OCI-LY1 (cell line): ENCODE results near the gene CHRNB2.

Experiments used
- H2AFZ ChIP-seq: fragments of 200-600 bp; sonication (generic), shearing (Covaris generic); 2 replicates; pipeline ENCODE4 v1.6.0; 2014; ENCODE audit warnings: antibody characterized with exemption, mild to moderate bottlenecking, low read length
- H3F3A ChIP-seq: fragments of 200-600 bp; sonication (generic), shearing (Covaris generic); 2 replicates; pipeline ENCODE4 v1.6.0; 2014; ENCODE audit warnings: mild to moderate bottlenecking, antibody characterized with exemption, low read length, moderate library complexity; ENCODE audit not compliant: insufficient read depth
- H3K27ac ChIP-seq: fragments of 200-600 bp; sonication (generic); 2 replicates; pipeline ENCODE4 v1.5.1; 2014; ENCODE audit warnings: low read length, mixed run types, mild to moderate bottlenecking, low read depth; ENCODE audit not compliant: poor library complexity, severe bottlenecking
- H3K27me3 ChIP-seq: fragments of 200-600 bp; sonication (generic); 2 replicates; pipeline ENCODE4 v1.6.0; 2014; ENCODE audit warnings: antibody characterized with exemption, mild to moderate bottlenecking, low read length, moderate library complexity; ENCODE audit not compliant: insufficient read depth
- H3K36me3 ChIP-seq: fragments of 200-600 bp; sonication (generic); 2 replicates; pipeline ENCODE4 v1.6.1; 2014; ENCODE audit warnings: mild to moderate bottlenecking, antibody characterized with exemption, low read length, moderate library complexity, mixed read lengths; ENCODE audit not compliant: insufficient read depth
- H3K4me1 ChIP-seq: fragments of 200-600 bp; sonication (generic); 2 replicates; pipeline ENCODE4 v1.5.1; 2014; ENCODE audit warnings: mild to moderate bottlenecking, low read length, moderate library complexity; ENCODE audit not compliant: insufficient read depth, severe bottlenecking
- H3K4me2 ChIP-seq: fragments of 200-600 bp; sonication (generic), shearing (Covaris generic); 2 replicates; pipeline ENCODE4 v1.6.1; 2014; ENCODE audit warnings: low read length
- H3K4me3 ChIP-seq: fragments of 200-600 bp; sonication (generic); 2 replicates; pipeline ENCODE4 v1.5.1; 2014; ENCODE audit warnings: low read length, low read depth, mild to moderate bottlenecking, mixed read lengths; ENCODE audit not compliant: poor library complexity, severe bottlenecking
- H3K79me2 ChIP-seq: fragments of 200-600 bp; shearing (Covaris generic); 2 replicates; pipeline ENCODE4 v1.6.1; 2016; ENCODE audit warnings: mixed run types, low read length, mixed read lengths; ENCODE audit not compliant: insufficient read depth
- H3K9ac ChIP-seq: fragments of 200-600 bp; sonication (generic), shearing (Covaris generic); 2 replicates; pipeline ENCODE4 v1.6.1; 2014; ENCODE audit warnings: mild to moderate bottlenecking, low read length, mixed read lengths
- H3K9me2 ChIP-seq: fragments of 200-600 bp; sonication (generic), shearing (Covaris generic); 2 replicates; pipeline ENCODE4 v1.6.1; 2014; ENCODE audit warnings: low read depth, mild to moderate bottlenecking, low read length, mixed read lengths
- H3K9me3 ChIP-seq: fragments of 200-600 bp; shearing (Covaris generic); 2 replicates; pipeline ENCODE4 v1.6.1; 2014; ENCODE audit warnings: low read length, mixed read lengths
- H4K20me1 ChIP-seq: fragments of 200-600 bp; sonication (generic), shearing (Covaris generic); 2 replicates; pipeline ENCODE4 v1.6.0; 2016; ENCODE audit warnings: mild to moderate bottlenecking, low read length; ENCODE audit not compliant: insufficient read depth
- EZH2 ChIP-seq: fragments of 200-600 bp; sonication (generic), shearing (Covaris generic); IDR thresholded peaks from 2 replicates; pipeline ENCODE4 v1.8.0; 2017; ENCODE audit warnings: borderline replicate concordance, mixed run types, mild to moderate bottlenecking, antibody characterized with exemption, low read length, moderate library complexity, mixed read lengths
- TF ChIP-seq, protein P1 (sequence below): fragments of 200-600 bp; sonication (generic), shearing (Covaris generic); IDR thresholded peaks from 2 replicates; pipeline ENCODE4 v1.5.1; 2017; ENCODE audit warnings: mild to moderate bottlenecking, antibody characterized with exemption, low read length, moderate library complexity, mixed read lengths

Gene CHRNB2

DNA sequence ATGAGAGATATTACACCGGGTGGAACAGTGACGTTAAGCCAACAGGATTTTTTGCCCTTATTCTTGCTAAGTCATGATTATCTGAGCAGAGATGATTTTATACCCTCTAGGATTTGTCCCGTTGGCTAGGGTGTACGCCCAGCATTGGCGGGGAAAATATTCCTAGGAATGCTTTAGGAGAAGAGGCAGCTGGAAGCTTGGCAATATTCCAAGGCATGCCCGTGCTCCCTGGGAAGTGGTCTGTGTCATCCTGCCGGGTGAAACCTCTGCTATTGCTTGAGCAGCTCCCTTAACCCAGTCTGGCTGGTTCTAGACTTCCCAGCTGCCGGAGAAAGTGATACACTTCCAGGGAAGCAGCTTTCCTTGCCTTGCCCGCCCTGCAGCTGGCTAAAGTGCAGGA, 16.2 kb downstream of the CHRNB2 start:
- Histone ChIP-seq H4K20me1 (no peaks in the 10 kb centered on the region), H2AFZ (no peak overlapping the region), H3K9me3 (no peaks in the 10 kb centered on the region), H3K79me2 (no peaks in the 10 kb centered on the region), H3K4me3 (no peak overlapping the region), H3K9me2 (no peaks in the 10 kb centered on the region), H3K9ac (no peak overlapping the region), H3K4me1 (peaks cover 11% of the 10 kb centered on the region), H3F3A (0 out of 2 replicates have a peak, but pooled peaks cover 3% of the 10 kb centered on the region), H3K36me3 (peaks cover 98% of the 10 kb centered on the region), H3K27ac (no peak overlapping the region), H3K27me3 (no peaks in the 10 kb centered on the region), H3K4me2 (no peak overlapping the region)
- no peak for TF ChIP-seq EZH2
- TF ChIP-seq, protein P1, sequence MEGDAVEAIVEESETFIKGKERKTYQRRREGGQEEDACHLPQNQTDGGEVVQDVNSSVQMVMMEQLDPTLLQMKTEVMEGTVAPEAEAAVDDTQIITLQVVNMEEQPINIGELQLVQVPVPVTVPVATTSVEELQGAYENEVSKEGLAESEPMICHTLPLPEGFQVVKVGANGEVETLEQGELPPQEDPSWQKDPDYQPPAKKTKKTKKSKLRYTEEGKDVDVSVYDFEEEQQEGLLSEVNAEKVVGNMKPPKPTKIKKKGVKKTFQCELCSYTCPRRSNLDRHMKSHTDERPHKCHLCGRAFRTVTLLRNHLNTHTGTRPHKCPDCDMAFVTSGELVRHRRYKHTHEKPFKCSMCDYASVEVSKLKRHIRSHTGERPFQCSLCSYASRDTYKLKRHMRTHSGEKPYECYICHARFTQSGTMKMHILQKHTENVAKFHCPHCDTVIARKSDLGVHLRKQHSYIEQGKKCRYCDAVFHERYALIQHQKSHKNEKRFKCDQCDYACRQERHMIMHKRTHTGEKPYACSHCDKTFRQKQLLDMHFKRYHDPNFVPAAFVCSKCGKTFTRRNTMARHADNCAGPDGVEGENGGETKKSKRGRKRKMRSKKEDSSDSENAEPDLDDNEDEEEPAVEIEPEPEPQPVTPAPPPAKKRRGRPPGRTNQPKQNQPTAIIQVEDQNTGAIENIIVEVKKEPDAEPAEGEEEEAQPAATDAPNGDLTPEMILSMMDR, result no peak

DNA sequence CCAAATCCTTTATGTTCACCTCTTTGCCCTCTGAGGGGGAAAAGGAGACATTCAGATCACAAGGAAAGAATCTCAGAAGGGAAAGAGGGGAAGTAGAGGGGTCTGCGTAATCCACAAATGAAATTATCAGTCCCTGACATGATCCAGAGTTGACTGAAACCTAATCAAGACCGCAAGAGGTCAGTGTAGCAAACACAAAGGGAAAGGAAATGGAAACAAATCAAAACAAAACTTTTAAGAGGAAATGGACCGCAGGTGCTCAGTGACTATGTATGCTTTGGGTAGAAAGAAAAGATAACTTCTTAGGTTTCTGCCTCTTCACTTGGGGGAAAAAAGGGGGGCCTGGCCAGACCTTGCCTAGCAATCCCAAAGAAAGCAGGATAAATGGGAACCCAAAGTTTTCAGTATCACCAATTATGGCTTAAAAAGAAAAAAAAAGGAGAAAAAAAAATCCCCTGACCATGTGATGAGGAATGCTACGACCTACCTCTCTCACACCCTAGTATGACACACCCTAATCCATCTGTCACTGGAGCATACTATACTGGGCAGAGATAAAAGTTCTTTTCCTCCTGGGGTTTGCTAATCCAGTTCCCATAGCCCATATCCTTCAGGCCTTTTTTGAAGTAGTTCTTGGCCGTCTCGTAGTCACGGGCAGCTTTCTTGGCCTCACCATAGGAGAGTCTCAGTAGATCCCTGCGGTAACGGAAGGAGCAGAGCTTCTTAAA, 16.9 kb downstream of the CHRNB2 start:
- H4K20me1 ChIP-seq, result no peaks in the 10 kb centered on the region
- TF ChIP-seq, protein P1, result peak; percentile 39; the same call in 1 of the 2 replicates
- no peak for TF ChIP-seq EZH2
- no peaks in the 10 kb centered on the region for H3K27me3 ChIP-seq
- no peak overlapping the region for H3K4me3 ChIP-seq
- H3F3A ChIP-seq, result 0 out of 2 replicates have a peak, but pooled peaks cover 3% of the 10 kb centered on the region
- H3K4me1 ChIP-seq, result peaks cover 11% of the 10 kb centered on the region
- H3K79me2 ChIP-seq, result no peaks in the 10 kb centered on the region
- H3K36me3 ChIP-seq, result peaks cover 98% of the 10 kb centered on the region
- H3K9ac ChIP-seq, result no peak overlapping the region
- no peak overlapping the region for H2AFZ ChIP-seq
- H3K4me2 ChIP-seq, result no peak overlapping the region
- no peaks in the 10 kb centered on the region for H3K9me2 ChIP-seq
- peak overlapping the region; percentile 37 for H3K27ac ChIP-seq
- no peaks in the 10 kb centered on the region for H3K9me3 ChIP-seq

DNA sequence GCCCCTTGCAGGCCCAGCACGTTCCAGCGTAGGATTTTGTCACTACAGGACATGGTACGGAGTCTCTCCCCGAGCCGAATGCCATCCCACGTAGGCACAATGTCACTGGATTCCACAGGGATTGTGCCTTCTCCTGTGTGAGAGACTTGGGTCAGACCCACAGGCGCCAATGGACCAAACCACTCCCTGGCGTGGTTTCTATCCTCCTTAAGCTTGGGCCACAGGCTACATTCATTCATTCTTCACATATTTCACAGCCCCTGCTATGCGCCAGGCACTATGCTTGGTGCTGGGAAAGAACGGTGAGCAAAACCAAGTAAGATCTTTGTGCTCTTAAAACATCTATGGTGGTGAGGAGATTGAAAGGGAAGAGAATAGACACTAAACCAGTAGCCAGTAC, 18.7 kb downstream of the CHRNB2 start:
- Histone ChIP-seq H3K4me1 (peaks cover 11% of the 10 kb centered on the region), H3F3A (0 out of 2 replicates have a peak, but pooled peaks cover 3% of the 10 kb centered on the region), H4K20me1 (no peaks in the 10 kb centered on the region), H3K36me3 (peaks cover 98% of the 10 kb centered on the region), H3K9me3 (no peaks in the 10 kb centered on the region), H3K4me2 (no peak overlapping the region), H3K9me2 (no peaks in the 10 kb centered on the region), H3K79me2 (no peaks in the 10 kb centered on the region), H3K9ac (no peak overlapping the region), H3K27ac (no peak overlapping the region), H3K27me3 (no peaks in the 10 kb centered on the region), H2AFZ (no peak overlapping the region), H3K4me3 (no peak overlapping the region)
- TF ChIP-seq, protein P1, result no peak
- TF ChIP-seq EZH2, result no peak
